Lower lobe of right lung (tissue), 2 donors: ENCODE results near the gene SMCO3. TPM values are rescaled to one million over a fixed set of nuclear protein-coding genes. Genes with fewer than 3 reads are reported as not detected.

Source experiments
- ATAC-seq, 2 donors: fragments of 200-7000 bp; cut with Tn5 transposase; one replicate each; pipeline ENCODE4 v1.9.1; 2020 to 2022; ENCODE audit warnings: mild to moderate bottlenecking in 2 of 2, moderate library complexity in 2 of 2
- DNase-seq: peaks from one replicate; pipeline ENCODE4 v3.0.0-alpha.2; 2020
- H3K27ac ChIP-seq: fragments of 200-600 bp; one replicate; pipeline ENCODE4 v1.8.0; 2022
- H3K27me3 ChIP-seq: fragments of 200-600 bp; one replicate; pipeline ENCODE4 v1.8.0; 2022; ENCODE audit warnings: low read depth
- H3K36me3 ChIP-seq: fragments of 200-600 bp; one replicate; pipeline ENCODE4 v1.8.0; 2022; ENCODE audit warnings: mild to moderate bottlenecking
- H3K4me1 ChIP-seq: fragments of 200-600 bp; one replicate; pipeline ENCODE4 v1.8.0; 2022
- H3K4me3 ChIP-seq: fragments of 200-600 bp; one replicate; pipeline ENCODE4 v1.8.0; 2022; ENCODE audit warnings: mild to moderate bottlenecking
- H3K9me3 ChIP-seq: fragments of 200-600 bp; one replicate; pipeline ENCODE4 v1.8.0; 2022
- intact Hi-C: fragments of 100-400 bp; cut with DNase I; formaldehyde crosslinking; loops from one replicate; pipeline ENCODE4 v1.11.0; 2022
- total RNA-seq: library from RNA; stranded (reverse); fragmentation: NEBNext Ultra II Directional; extraction: Animal tissue kit (Norgen Biotek cat#: 25700); gene quantifications from one replicate; pipeline ENCODE4 v1.2.1, GENCODE V29; 2021
- TF ChIP-seq, protein P1 (sequence below): fragments of 200-600 bp; IDR thresholded peaks from one replicate; pipeline ENCODE4 v1.8.0; 2022; ENCODE audit warnings: antibody characterized with exemption, mild to moderate bottlenecking
- donor health status: DM: no; HTN: yes; CAD: no; lungs with severe emphysema.

SMCO3 gene
- total RNA-seq, 1 donor from 2014 or later: 0.68 TPM

DNA sequence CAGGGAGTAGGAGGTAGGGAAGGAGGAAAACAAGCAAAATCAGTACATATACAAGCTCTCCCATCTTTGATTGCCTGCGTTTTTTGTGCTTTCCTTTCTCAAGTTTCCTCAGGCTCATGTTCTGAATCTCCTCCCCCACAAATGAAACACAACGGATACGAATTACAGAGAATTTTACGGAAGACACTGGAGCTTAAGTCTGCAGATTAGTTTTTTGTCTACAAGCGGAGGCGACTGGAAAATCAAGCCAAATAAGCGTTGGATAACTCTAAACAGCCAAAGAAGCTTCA, 11.3 kb downstream of the SMCO3 start:
- Histone ChIP-seq H3K4me1 (peaks cover 26% of the 10 kb centered on the region), H3K27ac (peak overlapping the region; percentile 94), H3K9me3 (no peaks in the 10 kb centered on the region), H3K4me3 (peak overlapping the region; percentile 83), H3K36me3 (peaks cover 25% of the 10 kb centered on the region), H3K27me3 (no peaks in the 10 kb centered on the region)
- DNase-seq (no peak), ATAC-seq (no peak)
- TF ChIP-seq, protein P1, sequence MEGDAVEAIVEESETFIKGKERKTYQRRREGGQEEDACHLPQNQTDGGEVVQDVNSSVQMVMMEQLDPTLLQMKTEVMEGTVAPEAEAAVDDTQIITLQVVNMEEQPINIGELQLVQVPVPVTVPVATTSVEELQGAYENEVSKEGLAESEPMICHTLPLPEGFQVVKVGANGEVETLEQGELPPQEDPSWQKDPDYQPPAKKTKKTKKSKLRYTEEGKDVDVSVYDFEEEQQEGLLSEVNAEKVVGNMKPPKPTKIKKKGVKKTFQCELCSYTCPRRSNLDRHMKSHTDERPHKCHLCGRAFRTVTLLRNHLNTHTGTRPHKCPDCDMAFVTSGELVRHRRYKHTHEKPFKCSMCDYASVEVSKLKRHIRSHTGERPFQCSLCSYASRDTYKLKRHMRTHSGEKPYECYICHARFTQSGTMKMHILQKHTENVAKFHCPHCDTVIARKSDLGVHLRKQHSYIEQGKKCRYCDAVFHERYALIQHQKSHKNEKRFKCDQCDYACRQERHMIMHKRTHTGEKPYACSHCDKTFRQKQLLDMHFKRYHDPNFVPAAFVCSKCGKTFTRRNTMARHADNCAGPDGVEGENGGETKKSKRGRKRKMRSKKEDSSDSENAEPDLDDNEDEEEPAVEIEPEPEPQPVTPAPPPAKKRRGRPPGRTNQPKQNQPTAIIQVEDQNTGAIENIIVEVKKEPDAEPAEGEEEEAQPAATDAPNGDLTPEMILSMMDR: no peak
- intact Hi-C loops: no loop called here

DNA sequence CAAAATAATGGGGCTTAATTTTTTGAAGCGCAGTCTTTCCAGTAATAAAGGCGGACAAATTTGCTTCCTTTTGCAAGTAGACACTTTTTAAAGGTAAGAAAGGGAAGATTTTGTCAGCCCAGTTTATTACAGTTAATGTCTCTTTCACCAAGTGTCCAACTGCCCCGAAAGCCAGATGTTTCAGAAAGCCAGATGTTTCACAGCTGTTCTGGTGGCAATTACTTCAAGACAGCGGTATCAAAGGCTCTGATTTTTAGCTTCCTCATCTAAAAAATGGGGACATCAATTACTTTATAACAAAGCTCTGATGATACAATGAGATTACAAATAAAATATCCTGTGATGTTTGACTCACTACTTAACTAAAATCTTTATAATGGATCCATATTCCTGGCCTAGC, 11.7 kb downstream of the SMCO3 start:
- Histone ChIP-seq H3K4me3 (peak overlapping the region; percentile 83), H3K4me1 (peaks cover 26% of the 10 kb centered on the region), H3K27ac (no peak overlapping the region), H3K27me3 (no peaks in the 10 kb centered on the region), H3K36me3 (peaks cover 29% of the 10 kb centered on the region), H3K9me3 (no peaks in the 10 kb centered on the region)
- TF ChIP-seq, protein P1: no peak
- DNase-seq: no peak
- intact Hi-C loops: no loop called here
- no peak for ATAC-seq

DNA sequence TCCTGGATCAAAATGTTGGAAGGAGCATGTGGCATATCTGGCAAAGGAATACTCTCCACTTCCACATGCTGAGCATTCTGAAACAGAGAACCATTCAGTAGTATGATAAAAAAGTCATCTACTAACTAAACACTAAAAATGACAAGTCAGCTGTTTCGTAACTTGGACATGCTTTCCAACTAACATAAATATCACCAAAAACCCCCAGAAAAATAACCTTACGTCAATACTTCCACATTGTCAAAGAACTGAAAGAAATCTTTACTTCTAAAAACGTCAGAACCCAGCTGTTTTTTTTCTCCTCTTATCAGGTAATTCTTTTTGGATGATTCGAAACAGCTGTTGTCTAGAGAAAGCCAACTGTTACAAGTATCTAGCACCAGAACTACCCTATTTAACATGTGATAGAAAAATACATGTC, 18.9 kb downstream of the SMCO3 start:
- Histone ChIP-seq H3K36me3 (peaks cover 99% of the 10 kb centered on the region), H3K4me3 (no peak overlapping the region), H3K27ac (no peak overlapping the region), H3K9me3 (no peaks in the 10 kb centered on the region), H3K4me1 (no peaks in the 10 kb centered on the region), H3K27me3 (no peaks in the 10 kb centered on the region)
- DNase-seq: no peak
- TF ChIP-seq, protein P1: no peak
- ATAC-seq: no peak
- intact Hi-C loops: no loop called here

DNA sequence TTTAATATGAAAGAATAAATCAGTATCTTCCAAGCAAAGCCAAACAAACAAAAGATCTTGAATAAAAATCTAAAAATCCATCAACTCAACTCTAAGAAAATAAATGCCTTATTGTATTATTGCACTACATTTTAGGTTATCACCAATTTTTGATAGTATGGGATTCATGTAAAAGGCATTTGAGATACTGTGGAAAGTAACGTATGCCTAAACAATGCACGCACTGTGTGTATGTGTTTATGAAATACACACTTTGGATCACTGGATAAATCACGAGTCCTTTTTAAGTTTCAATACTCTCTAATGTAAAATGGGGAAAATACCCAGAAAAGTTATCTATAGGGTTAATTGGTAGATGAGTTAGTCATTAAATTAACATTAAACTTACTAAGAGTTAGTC, 28.4 kb downstream of the SMCO3 start:
- H3K36me3 ChIP-seq: peaks cover 68% of the 10 kb centered on the region
- H3K4me1 ChIP-seq: no peaks in the 10 kb centered on the region
- H3K27ac ChIP-seq: no peak overlapping the region
- intact Hi-C loops: no loop called here
- no peaks in the 10 kb centered on the region for H3K27me3 ChIP-seq
- no peak for ATAC-seq
- H3K9me3 ChIP-seq: no peaks in the 10 kb centered on the region
- TF ChIP-seq, protein P1: no peak
- no peak overlapping the region for H3K4me3 ChIP-seq
- DNase-seq: no peak

DNA sequence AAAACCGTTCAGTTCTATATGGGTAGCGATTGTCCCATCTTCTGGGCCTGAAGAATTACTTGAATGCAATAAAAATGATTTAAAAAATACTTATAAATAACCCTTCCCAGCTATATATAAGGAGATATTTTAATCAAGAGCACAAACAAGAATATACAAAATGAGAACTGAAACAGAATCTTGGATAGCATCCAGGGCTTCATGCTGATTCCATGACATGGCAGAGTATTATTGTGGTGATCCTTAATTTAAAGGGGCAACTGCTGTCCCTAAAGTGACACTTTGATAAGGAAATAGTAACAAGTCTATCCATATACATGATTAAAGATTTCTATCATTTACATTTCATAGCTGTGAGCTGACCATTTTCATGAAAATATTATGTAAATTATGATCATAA, 29.5 kb downstream of the SMCO3 start:
- no peak overlapping the region for H3K27ac ChIP-seq
- ATAC-seq (no peak), DNase-seq (no peak)
- H3K27me3 ChIP-seq: no peaks in the 10 kb centered on the region
- H3K9me3 ChIP-seq: no peaks in the 10 kb centered on the region
- no peaks in the 10 kb centered on the region for H3K4me1 ChIP-seq
- H3K4me3 ChIP-seq: no peak overlapping the region
- TF ChIP-seq, protein P1: no peak
- peaks cover 57% of the 10 kb centered on the region for H3K36me3 ChIP-seq
- intact Hi-C loops: no loop called here

DNA sequence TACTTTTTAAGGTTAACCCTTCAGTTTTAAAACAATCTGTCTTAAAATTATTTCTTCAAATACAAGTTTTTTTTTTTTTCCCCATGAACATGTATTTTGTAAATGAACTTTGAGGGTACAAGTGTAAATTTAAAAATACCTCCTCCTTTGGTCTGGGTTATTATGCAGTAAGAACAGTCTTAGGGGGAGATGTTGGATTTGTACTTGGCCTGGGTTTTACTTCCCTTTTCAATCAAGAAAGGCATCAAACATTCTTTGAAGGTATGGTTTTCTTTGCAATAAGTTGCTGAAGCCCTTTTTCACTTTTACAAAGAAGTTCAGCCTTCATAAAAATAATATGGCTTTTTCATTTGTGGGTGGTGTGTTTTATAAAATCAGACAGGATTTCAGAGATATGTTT, 31.2 kb downstream of the SMCO3 start:
- H3K36me3 ChIP-seq: peaks cover 40% of the 10 kb centered on the region
- TF ChIP-seq, protein P1: no peak
- H3K27ac ChIP-seq: no peak overlapping the region
- no peaks in the 10 kb centered on the region for H3K9me3 ChIP-seq
- ATAC-seq (no peak), DNase-seq (no peak)
- intact Hi-C loops: no loop called here
- no peaks in the 10 kb centered on the region for H3K27me3 ChIP-seq
- H3K4me1 ChIP-seq: no peaks in the 10 kb centered on the region
- H3K4me3 ChIP-seq: no peak overlapping the region
